DMS 273 (cell line): ENCODE data around the gene MIS18A.
A peak's percentile ranks its signal among the peaks of the same experiment; 100 is the strongest.
"Not testable (repeated sequence)": the region's sequence is repeated elsewhere in the genome, so short reads cannot be mapped to it uniquely, and the experiment has no call there.

Experiments used
- DNase-seq: peaks from one replicate; lab custom pipeline; 2025; ENCODE audit not compliant: unreplicated experiment; lab: John Stamatoyannopoulos, UW

Gene MIS18A

DNA sequence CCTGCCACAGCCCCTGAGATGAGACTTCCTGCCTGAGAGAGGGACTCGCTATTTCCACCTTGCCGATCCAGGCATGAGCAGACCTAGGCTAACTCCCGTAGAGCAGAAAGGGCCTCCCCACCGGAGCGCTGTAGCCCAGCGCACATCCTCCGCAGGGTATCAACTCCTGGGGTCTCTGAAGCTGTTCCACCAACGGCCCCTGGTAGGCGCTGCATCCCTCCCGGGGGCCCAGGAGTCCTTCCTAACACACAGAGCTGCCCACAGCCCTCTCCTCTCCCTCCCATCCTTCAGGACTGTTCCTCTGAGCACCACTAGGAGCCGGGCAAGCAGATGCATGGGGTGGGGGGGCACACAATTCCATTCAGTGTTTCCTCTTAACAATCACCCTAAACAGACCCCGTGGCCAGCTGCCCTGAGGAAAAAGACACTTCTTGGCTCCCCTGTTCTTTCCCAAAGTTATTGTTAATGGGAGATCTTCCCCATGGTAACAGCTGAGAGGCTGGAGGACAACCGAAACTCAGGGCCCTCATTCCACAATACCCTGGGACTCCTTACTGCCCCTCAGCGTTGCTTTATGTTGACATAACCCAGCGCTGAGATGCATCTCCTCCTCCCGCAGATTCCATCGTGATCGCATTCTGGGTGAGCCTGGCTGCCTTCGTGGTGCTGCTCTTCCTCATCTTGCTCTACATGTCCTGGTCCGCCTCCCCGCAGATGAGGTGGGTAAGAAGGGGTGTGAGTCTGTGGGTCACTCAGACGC lies 27.4 kb upstream of the MIS18A start:
- peak; percentile 25 for DNase-seq

DNA sequence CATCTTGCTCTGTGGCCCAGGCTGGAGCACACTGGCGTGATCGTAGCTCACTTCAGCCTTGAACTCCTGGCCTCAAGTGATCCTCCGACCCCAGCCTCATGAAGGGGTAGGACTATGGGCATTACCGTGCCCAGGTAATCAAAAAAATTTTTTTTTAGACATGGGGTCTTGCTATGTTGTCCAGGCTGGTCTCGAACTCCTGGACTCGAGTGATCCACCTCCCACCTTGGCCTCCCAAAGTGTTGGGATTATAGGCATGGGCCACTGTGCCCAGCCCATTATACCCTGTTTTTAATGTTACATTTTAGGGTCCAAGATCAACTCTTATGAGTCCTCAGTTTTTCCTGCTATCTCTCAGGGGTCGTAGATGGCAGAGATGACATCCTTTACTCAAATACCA lies 26.1 kb upstream of the MIS18A start:
- no peak for DNase-seq

- DNase-seq, result no peak
These were observed 24.5 kb upstream of the MIS18A start for GRCh38 chr21:32303385-32303784.

DNA sequence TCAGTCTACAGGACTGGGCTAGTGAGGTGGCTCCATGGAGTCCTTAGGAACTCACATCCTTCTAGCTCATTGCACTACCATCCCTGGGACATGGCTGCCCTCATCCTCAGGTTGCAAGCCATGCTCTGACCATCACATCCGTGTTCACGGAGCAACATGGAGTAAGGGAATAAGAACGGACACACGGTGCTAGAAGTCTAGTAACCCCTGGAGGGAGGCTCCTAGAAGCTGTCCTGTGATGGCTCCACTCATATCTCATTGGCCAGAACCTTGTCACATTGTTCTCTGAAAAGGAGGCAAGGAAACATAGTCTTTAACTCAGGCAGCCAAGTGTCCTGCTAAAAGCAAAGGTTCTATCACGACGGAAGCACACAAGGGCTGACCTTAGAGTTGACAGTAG lies 23.7 kb upstream of the MIS18A start:
- no peak for DNase-seq

DNA sequence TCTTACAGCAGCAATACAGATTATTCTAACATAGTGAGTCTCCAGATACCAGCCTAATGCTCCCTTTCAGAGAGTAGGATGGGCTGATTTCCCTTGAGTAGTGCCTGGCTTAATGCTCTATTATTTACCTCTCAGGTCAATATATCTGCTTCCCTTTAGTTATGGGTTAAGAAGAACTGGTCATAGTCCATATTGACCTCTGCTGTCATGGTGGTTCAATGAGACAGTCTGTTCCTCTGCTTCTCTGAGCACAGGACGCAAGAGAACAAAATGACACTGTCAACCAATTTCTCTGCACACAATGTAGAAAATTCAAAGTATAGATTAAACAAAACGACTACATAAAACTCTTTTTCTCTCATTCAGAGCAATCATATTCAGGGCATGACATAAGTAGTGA lies 22.7 kb upstream of the MIS18A start:
- no peak for DNase-seq

GRCh38 chr21:32300117-32300681 lies 21.4 kb upstream of the MIS18A start:
- DNase-seq, result no peak

- DNase-seq, result no peak
These were observed 20.8 kb upstream of the MIS18A start for GRCh38 chr21:32299695-32300094.

DNA sequence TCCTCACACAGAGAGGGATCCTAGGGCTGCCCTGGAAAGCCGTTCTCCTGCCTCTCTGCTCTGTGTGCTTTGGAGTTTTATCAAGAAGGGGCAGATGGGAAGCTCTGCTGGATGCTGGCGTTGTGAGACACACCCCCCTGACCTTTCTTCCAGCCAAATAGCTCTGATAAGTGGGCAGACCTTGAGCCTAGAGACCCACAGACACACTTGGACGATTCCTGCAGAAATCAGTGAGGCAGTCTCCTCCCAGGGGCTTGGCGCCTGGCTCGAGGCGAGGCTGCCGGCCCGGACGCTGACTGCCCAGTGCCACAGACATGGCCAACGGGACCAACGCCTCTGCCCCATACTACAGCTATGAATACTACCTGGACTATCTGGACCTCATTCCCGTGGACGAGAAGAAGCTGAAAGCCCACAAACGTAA lies 19.8 kb upstream of the MIS18A start, which contains the start of gene MRAP:
Gene MRAP, plus strand, starts transcription at position 198 of the 424 bp plus-strand sequence. Its CDS starts 117 bp downstream, at position 315.
- peak; percentile 30 for DNase-seq

DNA sequence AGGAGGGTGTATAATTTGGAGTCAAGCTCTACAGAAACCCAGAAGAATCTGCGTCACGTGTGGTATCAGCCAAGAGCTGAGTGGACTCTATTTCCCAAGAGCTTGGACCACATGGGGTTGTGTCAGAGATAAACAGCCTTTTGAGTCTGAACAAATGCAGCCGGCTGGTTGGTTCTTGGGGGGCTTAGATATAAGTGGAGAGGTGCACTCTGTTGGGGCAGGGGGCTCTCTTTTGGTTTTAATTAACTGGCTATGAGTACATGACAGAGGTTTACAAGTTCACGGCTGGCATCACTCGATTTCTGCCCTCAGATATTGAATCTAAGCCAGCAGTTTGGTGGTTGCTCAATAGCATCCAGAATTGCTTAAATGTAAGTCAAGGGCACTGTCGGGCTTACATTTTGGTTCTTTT lies 19.3 kb upstream of the MIS18A start:
- no peak for DNase-seq

DNA sequence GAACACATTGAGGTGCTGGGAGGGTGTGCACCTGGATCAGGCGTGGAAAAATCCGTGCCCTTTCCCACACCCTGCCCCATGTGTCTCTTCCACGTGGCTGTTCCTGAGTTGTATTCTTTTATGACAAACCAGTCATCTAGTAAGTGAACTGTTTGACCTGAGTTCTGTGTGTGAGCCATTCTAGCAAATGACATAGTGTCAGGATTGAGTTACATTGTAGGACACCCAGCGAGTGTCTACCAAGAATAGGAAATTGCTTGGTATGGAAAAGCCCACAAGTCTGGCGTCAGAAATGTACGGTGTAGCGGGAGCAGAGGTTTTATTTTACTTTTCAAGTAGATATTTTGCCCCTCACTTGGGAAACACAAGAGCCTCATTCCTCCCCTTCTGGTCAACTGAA lies 18.6 kb upstream of the MIS18A start:
- DNase-seq, result no peak

GRCh38 chr21:32285476-32285875 lies 6.6 kb upstream of the MIS18A start:
- DNase-seq, result no peak

DNA sequence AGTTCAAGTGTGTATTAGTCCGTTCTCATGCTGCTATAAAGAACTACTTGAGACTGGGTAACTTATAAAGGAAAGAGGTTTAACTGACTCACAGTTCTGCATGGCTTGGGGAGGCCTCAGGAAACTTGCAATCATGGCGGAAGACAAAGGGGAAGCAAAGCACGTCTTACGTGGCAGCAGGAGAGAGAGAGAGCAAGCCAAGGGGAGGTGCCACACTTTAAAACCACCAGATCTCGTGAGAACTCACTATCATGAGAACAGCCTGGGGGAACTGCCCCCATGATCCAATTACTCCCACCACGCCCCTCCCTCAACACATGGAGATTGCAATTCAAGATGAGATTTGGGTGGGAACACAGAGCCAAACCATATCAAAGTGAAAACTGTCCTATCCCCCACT lies 4.1 kb upstream of the MIS18A start:
- DNase-seq, result no peak

- DNase-seq, result no peak
These were observed 2.7 kb upstream of the MIS18A start for GRCh38 chr21:32281531-32281930.

DNA sequence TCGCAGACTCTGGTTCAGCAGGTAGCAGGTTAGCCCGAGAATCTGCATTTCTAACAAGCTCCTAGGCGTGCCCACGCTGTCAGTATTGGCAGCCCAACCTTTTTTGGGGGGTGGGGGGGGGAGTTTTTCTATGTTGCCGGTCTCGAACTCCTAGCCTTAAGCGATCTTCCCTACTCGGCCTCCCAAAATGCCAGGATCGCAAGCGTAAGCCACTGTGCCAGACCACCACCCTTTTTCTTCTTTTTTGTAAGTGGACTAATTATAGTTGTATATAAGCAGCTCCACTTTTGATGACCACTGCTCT lies 480 bp upstream of the MIS18A start:
- no peak for DNase-seq

DNA sequence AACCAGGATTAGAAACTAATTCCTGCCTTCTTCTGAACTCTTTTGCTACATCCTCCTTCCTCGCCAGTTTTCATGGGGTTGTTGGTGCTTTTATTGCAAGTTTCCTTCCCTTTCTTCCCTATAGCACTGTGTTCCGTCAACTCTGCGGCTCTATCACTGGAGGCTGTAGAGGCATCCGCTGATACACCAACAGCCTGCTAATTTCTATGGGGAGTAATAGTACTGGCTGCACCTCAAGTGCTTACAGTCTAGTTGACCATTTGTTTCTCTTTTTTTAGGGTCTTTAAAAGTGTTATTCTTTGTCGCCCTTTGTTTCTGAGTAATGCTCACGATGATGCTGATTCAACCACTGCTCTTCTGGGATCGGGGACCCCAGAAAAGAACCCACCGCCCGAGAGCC lies 746 bp downstream of the MIS18A start:
- DNase-seq, result peak; percentile 38

DNA sequence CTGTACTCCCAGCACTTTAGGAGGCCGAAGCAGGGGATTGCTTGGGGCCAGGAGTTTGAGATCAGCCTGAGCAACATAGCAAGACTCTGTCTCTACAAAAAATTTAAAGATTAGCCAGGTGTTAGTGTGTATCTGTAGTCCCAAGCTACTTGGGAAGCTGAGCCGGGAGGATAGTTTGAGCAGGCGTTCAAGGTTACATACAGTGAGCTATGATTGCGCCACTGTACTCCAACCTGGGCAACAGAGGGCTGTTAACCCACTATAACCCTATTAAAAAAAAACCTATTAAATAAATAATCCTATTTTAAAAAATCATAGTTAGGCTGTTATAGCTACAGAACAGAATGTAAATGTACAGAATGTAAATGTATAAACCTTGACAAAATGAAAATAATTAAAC lies 2.2 kb downstream of the MIS18A start:
- no peak for DNase-seq

GRCh38 chr21:32270748-32271147 lies 8.1 kb downstream of the MIS18A start:
- no peak for DNase-seq

- DNase-seq, result not testable (repeated sequence)
These were observed 13.5 kb downstream of the MIS18A start for GRCh38 chr21:32265321-32265720.

GRCh38 chr21:32261929-32262328 lies 16.9 kb downstream of the MIS18A start:
- DNase-seq, result no peak

DNA sequence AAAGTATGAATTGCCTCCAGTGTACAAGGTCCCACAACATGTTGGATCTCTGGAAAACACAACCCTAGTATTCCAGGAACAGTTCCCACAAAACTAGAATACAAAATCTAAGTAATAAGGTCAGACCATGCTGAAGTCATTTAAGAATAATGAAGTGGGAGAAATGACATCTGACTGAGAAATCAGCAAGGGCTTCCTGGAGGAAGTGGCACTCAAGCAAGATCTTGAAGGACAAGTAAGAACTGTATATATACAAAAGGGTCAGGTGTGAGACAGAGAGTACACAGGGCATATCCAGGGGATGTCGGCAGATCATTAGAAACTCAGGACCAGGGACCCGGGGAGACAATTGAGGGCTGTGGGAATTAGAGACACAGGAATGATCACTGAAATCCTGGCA lies 18.7 kb downstream of the MIS18A start:
- DNase-seq, result no peak

DNA sequence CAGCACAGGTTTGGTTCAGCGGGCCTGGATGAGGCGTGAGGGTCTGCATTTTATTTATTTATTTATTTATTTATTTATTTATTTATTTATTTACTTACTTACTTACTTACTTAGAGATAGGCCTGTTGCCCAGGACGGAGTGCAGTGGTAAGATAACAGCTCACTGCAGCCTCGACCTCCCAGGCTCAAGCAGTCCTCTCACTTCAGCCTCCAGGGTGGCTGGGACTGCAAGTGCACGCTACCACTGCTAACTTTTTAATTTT lies 20.1 kb downstream of the MIS18A start:
- not testable (repeated sequence) for DNase-seq

GRCh38 chr21:32257962-32258785 lies 20.7 kb downstream of the MIS18A start:
- peak; percentile 92 for DNase-seq
